Fibroblast of skin of right quadriceps (primary cell): Measurements from ENCODE around the gene STAT5A.
"Not testable (repeated sequence)": the region's sequence is repeated elsewhere in the genome, so short reads cannot be mapped to it uniquely, and the experiment has no call there.

Source experiments
- DNase-seq: peaks from one replicate; pipeline ENCODE4 v3.0.0-alpha.2; 2013

STAT5A gene

DNA sequence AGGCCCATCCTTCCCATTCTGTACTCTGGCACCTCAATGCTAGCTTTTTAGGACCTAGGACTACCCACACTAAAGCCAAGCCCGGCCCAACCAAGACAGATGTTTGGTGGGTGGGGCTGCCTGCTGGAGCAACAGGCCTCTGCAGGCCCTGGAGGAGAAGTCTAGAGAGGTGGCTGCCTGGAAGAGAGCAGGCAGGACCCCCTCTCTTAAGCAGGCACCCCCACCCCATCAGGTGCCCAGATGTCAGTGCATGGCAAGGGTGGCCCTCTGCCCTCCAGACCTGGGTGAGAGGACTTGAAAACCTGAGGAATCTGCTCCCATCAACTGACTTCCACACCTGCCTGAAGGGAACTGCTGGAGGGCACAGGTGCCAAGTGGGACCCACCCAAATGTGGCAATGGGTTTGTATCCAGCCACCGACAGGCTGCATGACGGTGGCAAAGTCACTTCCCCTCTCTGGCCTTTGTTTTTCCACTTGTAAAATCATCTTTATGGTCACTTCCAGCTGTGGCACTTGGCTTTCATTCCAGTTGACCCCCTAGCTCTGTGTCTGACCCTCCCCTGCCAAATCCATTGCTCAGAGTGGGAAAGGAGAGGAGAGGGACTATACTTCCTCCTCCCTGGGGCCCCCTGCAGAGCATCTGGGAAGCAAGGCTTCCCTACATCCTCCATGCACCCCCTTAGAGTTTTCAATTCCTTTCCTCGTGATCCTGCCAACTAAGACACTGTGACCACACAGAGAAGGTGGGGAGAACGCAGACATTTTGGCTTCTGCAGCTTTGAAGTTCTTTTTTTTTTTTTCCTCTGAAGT is 1.7 kb upstream of the STAT5A start:
- no peak for DNase-seq

DNA sequence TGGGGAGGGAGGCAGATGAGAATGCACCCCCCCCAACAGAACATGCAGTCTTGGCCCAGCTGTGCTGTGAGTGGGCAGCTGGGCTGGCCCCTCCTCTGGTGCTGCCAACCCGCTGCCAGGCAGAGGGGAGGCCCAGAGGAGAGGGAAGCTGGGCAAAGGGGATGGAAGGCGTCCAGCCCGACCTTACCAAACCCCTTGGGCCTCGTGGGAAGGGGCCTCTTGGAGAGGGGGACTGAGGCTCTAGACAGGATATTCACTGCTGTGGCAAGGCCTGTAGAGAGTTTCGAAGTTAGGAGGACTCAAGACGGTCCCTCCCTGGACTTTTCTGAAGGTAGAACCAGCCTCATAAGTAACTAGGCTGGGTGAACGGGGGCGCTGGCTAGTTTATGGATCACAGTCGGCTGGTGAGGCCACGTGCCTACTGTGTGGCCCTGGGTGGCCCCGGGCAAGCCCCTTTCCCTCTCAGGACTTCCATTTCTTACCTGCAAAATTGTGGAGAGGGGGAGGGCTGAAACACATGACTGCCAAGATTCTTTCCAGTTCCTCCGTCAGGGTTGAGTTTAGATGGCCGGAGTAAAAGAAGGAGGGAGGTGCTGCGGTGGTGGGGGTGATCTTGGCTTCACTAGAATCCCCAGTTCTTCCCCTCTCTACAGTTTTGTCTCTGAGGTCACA is 857 bp upstream of the STAT5A start:
- no peak for DNase-seq

DNA sequence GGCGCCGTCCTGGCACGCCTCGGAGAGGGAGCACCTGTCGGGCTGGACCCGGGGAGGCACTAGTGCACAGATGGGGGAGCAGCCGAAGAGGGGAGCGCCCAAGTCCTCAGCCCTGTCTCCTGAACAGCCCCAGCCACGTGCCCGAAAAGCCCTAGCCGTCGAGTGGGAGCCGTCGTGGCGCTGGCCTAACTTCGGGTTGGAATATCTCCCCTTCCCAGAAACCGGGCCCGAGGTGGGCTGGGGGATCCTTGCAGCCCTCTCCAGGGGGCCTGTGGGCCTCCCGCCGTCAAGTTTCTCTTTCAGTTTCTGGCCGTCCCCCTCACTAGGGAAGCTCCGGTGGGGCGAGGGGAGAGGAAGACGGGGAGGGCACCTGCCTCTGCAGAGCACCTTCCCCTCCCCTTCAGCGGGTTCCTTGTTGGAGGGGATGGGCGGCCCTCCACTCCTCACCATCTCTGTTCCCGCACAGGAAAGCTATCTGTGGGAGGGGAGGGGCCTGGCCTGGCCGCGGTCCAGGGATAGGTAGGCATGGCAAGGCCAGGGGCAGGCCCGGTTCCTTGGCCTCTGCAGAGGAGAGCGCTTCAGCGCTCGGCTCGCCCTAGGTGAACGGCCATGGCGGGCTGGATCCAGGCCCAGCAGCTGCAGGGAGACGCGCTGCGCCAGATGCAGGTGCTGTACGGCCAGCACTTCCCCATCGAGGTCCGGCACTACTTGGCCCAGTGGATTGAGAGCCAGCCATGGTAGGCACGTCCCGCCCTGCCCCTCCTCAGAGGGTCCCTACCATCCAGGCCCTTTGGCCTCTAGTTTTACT is 709 bp downstream of the STAT5A start:
- no peak for DNase-seq

DNA sequence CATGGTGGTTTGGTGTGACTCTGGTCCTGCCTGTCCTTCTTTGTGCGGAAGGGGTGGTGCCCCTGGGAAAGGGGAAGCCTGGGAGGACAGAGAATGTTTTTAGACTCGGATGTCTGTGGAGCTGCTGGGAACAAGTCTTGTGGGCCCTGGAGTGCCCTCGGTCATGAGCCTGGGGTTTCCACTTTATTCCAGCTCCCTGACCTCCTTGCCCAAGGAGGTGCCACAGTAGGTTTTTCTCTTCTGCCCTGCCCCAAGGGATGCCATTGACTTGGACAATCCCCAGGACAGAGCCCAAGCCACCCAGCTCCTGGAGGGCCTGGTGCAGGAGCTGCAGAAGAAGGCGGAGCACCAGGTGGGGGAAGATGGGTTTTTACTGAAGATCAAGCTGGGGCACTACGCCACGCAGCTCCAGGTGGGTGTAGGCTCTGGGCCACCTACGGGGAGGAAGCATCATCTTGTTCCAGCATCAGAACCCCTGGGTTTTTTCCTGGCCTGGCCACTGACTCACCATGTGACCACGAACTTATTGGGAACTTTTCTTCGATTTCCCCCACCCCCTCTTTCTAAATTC is 1.4 kb downstream of the STAT5A start:
- DNase-seq, result no peak

DNA sequence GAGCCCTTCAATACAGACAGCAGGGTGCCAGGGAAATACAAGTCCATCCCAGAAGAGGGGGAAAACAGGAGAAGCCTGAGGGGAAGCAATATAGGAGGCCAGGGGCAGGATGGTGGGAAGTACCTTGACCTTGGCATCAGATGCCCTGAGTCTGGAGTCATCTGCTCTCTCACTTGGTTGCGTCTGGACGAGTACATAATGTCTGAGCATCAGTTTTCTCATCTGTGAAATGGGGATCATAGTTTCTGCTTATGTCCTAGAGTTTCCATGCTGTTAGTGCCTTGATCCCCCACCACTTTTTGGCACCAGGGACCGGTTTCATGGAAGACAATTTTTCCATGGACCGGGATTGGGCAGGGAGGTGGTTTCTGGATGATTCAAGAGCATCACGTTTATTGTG is 2.3 kb downstream of the STAT5A start:
- DNase-seq, result no peak

DNA sequence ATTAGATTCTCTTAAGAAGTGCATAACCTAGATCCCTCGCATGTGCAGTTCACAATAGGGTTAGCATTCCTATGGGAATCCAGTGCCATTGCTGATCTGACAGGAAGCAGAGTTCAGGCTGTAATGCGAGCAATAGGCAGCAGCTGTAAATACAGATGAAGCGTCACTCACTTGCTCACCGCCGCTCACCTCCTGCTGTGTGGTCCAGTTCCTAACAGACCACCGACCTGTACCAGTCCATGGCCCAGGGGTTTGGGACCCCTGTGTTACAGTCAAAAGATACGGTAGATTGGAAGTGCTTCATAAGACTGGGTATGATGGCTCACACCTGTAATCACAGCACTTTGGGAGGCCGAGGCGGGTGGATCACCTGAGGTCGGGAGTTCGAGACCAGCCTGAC is 2.8 kb downstream of the STAT5A start:
- no peak for DNase-seq

DNA sequence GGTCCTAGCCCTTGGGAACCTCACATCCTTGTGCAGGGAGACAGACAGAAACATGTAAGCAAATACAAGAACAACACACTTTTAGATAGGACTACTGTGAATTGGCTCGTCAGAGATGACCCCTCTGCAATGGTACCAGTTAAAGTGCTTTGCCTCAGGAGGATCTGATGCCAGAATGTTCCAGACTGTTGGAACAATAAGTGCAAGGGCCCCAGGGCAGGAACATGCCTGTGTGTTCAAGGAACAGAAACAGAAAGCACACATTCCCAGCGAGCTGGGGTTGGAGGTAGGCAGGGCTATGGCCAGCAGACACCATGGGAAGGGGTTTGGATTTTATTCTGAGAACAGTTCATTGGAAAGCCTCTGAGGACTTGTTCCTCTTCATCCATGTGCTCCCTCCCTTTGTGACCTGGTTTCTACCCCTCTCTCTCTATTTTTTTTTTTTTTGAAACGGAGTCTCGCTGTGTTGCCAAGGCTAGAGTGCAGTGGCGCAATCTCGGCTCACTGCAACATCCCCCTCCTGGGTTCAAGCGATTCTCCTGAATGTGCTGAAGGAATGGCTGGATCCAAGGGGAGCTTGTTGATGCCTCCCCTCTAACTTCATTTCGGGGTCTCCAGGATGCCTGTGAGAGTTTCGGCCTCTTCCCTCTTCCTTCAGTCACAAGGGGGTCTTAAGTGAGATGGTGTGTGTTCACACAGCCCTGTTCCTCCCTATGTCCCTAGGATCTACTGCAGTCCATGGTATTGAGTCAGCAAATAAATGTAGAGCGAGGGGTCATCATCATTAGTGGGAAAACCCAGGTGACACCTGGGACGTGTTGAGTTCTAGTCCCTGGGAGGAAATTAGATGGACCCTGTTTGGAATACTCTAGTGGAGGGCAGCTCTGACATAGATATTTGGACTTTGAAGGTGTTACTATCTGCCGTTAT is 6.4 kb downstream of the STAT5A start:
- DNase-seq, result no peak

DNA sequence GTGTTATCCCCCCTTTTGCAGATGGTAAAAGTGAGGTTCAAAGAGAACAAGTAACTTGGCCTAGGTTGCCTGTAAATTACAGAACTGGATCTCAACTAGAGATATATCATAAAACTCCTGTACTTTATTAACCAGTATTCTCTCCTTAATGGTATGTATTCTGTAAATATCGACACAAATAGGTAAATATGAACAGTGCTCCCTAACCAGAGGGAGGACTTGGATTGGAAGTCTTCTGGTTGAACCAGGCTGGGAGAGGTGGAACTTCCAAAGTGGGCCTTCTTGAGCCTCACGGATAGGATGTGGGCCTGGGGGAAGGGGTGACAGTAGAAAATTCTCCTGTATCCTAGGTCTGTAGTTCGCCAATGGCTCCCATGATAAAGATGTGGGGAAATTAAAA is 7.7 kb downstream of the STAT5A start:
- DNase-seq, result no peak

DNA sequence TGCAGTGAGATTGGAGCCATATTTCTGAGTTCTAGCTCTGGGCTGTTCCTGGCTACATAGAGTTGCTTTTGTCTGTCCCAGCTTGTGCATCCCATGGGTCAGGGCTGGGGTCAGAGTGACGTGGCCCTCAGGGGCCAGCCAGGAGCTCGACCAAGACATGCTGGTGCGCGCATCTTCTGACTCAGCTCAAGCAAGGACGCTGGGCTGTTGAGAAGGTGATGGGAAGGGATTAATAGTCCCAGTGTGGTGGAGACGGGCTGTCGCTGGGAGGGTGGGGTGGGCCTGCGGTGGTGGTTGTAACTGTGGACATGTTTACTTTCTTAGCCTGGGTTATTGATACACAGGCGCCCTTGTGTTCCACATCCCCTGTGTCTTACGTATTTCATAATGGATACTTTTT is 9.5 kb downstream of the STAT5A start:
- DNase-seq, result not testable (repeated sequence)

DNA sequence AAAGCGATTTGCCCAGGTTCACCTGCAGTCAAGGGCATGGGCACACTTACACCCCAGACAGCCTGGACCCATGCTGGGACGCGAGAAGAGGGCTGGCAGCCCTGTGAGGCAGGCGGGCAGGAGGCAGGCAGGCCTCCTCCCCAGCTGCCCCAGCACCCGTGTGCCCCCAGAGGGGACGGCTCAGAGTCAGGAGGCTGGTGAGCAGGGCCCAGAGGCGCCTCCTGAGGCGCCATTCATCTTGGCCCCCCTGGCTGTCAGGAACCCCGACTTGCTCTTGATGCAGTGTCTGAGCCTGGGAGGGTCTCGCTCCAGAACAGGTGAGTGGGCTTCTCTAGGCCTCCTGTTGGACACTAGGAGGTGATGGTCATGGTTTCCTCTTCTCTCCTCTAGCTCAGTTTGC is 11.1 kb downstream of the STAT5A start:
- not testable (repeated sequence) for DNase-seq

DNA sequence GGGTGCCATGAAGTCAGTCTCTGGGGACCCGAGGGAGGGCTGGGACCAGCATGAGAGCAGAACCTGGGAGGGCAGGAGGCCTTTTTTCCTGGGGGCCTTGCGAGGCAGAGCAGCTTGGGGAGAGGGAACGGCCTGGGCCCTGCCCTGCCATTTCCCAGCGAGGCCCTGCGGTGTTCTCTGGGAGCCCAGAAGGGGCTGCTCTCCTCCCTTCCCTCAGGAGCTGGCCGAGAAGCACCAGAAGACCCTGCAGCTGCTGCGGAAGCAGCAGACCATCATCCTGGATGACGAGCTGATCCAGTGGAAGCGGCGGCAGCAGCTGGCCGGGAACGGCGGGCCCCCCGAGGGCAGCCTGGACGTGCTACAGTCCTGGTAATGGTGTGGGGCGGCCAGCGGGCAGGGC is 11.6 kb downstream of the STAT5A start:
- DNase-seq, result not testable (repeated sequence)

DNA sequence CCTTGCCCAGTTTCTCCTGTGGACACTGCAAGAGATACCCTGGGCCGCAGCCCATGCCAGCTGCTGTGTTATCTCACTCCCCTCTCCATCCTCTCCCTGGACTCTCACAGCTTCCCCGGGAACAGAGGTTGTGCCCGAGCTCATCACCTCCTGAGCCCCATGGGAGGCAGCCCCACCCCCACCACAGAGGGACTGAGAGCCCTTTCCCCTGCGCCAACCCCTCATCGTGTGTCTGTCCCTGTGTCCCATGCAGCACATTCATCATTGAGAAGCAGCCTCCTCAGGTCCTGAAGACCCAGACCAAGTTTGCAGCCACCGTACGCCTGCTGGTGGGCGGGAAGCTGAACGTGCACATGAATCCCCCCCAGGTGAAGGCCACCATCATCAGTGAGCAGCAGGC is 12.7 kb downstream of the STAT5A start:
- DNase-seq, result no peak

DNA sequence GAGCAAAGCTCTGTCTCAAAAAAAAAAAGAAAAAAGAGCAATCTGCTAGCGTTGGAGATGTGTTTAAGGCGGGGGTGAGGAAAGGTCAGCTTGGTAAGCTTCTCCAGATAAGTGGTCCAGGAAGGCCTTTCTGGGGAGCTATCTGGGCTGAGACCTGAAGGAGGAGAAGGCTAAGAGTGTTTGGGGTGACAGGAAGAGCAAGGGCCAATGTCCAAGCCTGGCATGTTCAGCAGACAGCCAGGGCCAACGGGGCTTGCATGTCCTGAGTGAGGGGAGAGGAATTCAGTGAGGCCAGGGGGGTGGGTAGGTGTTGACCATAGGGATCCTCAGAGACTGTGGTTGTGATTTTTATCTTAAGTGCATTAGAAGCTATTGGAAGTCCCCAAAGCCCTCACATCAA is 15.4 kb downstream of the STAT5A start:
- no peak for DNase-seq

DNA sequence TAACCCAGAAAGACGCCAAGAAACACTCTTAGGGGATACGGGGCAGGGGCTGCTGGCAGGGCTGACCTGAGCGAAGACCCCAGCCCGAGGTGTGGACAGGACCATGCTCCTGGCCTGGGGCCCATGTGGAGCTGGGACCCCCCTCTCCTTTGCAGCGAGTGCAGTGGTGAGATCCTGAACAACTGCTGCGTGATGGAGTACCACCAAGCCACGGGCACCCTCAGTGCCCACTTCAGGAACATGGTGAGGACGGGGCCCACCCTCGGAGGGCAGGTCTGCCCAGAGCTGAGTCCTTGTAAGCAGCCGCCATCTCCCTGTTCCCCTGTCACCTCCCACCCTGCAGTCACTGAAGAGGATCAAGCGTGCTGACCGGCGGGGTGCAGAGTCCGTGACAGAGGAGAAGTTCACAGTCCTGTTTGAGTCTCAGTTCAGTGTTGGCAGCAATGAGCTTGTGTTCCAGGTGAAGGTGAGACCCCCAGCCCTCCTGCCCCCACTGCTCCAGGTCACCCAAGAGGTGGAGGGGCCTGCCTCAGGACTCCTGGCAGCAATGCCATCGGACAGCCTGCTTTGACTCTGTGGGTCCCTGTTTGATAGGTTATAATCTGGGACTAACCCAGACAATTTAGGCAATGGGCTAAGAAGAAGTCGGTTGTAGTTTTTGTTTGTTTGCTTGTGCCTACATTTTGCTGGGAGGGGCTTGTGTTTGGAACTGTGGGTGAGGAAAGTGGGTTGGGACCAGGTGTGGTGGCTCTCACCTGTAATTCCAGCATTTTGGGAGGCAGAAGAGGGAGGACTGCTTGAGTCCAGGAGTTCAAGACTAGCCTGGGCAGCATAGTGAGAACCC is 16.1 kb downstream of the STAT5A start:
- DNase-seq, result no peak

DNA sequence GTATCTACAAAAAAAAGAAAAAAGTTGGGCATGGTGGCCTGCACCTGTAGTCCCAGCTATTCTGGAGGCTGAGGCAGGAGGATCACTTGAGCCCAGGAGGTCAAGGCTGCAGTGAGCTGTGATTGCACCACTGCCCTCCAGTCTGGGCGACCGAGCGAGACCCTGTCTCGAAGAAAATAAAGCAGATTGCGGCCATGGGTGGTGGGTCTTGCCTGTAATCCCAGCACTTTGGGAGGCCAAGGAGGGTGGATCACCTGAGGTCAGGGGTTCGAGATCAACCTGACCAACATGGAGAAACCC is 16.7 kb downstream of the STAT5A start:
- not testable (repeated sequence) for DNase-seq

DNA sequence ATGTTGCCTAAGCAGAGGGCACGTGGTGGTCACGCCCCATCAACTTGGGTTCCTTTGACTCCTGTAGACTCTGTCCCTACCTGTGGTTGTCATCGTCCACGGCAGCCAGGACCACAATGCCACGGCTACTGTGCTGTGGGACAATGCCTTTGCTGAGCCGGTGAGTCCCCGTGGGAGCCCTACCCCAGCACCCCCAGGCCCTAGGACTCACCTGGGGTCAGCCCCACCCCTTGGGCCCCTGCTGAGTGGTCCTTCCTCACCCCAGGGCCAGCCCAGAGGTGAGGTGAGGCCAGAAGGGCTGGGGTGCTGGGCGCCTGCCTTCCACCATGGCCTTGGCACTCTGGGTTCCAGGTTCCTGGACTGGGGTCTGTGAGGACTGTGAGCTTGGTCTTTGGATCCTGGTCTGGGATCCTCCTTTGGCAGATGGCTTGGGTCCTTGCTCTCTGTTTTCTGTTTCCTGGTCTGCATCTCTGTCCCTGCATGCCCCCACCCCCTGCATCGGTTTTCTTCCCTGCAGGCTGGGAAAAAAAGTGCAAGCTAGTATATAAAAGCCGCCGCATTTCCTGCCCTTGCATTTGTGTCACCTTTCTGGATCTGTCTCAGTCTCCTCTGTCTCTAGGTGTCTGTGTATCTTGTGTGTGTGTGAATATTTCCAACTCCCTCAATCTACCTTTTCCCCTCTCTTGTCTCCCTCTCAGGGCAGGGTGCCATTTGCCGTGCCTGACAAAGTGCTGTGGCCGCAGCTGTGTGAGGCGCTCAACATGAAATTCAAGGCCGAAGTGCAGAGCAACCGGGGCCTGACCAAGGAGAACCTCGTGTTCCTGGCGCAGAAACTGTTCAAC is 17.5 kb downstream of the STAT5A start:
- DNase-seq, result no peak

DNA sequence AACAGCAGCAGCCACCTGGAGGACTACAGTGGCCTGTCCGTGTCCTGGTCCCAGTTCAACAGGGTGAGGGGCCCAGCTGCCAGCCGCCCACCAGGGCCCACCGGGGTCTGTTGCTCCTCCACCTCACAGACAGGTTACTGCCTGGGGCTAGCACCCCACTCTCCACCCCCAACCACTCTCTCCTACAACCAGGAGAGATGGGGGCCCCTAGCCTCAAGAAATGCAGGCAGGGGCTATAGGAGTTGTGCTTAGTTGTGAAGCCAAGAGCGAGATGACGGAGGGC is 18.0 kb downstream of the STAT5A start:
- DNase-seq, result no peak

DNA sequence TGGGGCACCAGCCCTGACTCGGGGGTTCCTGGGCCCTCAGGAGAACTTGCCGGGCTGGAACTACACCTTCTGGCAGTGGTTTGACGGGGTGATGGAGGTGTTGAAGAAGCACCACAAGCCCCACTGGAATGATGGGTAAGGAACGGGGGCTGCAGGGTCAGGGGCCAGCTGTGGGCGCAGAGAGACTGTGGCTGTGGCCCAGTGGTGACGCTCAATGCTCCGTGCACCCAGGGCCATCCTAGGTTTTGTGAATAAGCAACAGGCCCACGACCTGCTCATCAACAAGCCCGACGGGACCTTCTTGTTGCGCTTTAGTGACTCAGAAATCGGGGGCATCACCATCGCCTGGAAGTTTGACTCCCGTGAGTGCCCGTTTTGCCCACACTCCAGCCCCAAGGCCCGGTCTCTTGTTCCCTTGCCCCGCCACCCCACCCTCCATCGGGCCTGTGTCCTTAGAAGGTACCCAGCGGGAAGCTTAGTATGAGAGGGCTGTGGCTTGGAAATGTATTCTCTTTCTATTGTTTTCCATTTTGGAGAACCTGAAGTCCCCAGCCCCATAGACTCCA is 19.1 kb downstream of the STAT5A start:
- no peak for DNase-seq

DNA sequence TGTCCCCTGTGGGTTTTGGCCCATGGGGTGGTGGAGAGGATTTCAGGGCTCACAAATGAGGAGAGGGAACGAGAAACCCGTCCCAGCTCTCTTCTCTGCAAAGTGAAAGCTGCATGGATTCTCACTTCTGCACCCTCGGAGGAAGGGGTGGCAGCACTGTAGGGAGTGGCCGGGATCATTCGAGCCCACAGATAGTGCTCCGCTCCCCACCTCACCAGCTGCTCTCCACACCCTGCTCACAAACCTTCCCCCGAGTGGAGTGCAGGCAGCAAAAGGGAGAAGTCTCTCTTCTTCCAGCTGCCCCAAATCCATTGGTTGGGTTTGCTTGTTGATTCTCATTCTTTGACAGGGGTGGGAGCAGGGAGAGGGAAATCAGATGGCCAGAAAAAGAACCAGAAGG is 20.1 kb downstream of the STAT5A start:
- no peak for DNase-seq

DNA sequence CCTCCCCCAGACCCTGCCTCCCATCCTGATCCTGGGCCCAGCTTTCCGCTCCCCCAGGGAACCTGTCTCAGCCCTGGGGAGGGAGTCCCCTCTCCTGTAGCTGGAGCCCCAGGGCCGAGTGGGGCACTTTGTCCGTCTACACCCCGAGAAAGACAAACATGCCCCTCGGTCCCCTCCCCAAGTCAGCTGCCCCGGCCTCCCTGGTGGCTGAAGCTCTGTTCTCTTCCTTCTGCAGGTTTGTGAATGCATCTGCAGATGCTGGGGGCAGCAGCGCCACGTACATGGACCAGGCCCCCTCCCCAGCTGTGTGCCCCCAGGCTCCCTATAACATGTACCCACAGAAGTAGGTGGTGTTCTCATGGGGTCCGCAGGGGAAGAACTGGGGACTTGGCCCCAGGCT is 20.8 kb downstream of the STAT5A start:
- no peak for DNase-seq
